ENCODE data around the gene AP2M1. TPM values are rescaled to one million over a fixed set of nuclear protein-coding genes. Genes with fewer than 3 reads are reported as not detected.

The AP2M1 gene
- polyA plus RNA-seq, 1 donor from 2014 or later, result 551 TPM

DNA sequence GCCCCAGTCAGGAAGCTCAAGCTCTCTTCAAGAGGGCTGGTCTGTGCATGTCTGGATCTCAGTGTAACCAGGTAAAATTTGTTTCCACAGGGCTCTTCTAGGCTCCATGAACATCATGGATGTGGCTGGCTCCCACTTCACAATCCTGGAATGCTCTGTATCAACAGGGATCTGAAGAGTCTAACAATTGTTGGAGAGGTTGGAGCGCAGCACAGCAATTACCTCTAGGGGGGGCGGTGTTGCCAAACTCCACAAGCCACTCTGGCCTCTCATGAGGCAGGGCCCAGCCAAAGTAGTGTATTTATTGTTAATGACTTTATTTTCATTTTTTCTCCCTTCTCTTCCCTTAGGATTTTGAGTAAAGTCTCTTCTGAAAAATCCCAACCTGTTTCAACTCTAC is 45.6 kb upstream of the AP2M1 start:
- no peak overlapping the region for H3K4me3 ChIP-seq (ENCODE audit: low read length)

DNA sequence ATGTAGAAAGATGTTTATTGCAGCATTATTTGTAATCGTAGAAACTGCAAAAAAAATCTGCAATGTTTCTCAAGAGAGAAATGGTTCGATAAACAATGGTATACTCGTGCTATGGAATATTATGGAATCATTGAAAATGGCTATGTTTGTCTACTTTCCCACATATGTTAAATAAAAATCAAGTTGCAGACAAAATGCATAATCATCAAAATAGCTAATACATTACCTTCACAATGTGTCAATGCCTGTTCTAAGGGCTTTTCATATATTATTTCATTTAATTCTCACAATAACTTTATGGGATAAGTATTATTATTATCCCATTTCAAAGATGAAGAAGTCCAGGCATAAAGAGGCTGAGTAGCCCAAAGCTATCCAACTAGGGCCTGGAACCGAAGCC is 41.7 kb upstream of the AP2M1 start:
- TF ChIP-seq, protein P1, sequence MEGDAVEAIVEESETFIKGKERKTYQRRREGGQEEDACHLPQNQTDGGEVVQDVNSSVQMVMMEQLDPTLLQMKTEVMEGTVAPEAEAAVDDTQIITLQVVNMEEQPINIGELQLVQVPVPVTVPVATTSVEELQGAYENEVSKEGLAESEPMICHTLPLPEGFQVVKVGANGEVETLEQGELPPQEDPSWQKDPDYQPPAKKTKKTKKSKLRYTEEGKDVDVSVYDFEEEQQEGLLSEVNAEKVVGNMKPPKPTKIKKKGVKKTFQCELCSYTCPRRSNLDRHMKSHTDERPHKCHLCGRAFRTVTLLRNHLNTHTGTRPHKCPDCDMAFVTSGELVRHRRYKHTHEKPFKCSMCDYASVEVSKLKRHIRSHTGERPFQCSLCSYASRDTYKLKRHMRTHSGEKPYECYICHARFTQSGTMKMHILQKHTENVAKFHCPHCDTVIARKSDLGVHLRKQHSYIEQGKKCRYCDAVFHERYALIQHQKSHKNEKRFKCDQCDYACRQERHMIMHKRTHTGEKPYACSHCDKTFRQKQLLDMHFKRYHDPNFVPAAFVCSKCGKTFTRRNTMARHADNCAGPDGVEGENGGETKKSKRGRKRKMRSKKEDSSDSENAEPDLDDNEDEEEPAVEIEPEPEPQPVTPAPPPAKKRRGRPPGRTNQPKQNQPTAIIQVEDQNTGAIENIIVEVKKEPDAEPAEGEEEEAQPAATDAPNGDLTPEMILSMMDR (IDR thresholded peaks at IDR 0.05; ENCODE audit: poor library complexity, severe bottlenecking), result no peak
- no peak for TF ChIP-seq MXI1 (conservative IDR thresholded peaks at IDR 0.05; ENCODE audit: poor library complexity, severe bottlenecking)
- TF ChIP-seq SMC3 (conservative IDR thresholded peaks at IDR 0.05; ENCODE audit: poor library complexity), result no peak
- TF ChIP-seq TAF1 (IDR thresholded peaks at IDR 0.05; ENCODE audit: low read depth), result no peak
- no peak for TF ChIP-seq POLR2AphosphoS5 (IDR thresholded peaks at IDR 0.05)
- TF ChIP-seq EP300 (conservative IDR thresholded peaks at IDR 0.05; ENCODE audit: poor library complexity, severe bottlenecking), result no peak
- no peak for TF ChIP-seq RAD21 (conservative IDR thresholded peaks at IDR 0.05)
- TF ChIP-seq, protein P2, sequence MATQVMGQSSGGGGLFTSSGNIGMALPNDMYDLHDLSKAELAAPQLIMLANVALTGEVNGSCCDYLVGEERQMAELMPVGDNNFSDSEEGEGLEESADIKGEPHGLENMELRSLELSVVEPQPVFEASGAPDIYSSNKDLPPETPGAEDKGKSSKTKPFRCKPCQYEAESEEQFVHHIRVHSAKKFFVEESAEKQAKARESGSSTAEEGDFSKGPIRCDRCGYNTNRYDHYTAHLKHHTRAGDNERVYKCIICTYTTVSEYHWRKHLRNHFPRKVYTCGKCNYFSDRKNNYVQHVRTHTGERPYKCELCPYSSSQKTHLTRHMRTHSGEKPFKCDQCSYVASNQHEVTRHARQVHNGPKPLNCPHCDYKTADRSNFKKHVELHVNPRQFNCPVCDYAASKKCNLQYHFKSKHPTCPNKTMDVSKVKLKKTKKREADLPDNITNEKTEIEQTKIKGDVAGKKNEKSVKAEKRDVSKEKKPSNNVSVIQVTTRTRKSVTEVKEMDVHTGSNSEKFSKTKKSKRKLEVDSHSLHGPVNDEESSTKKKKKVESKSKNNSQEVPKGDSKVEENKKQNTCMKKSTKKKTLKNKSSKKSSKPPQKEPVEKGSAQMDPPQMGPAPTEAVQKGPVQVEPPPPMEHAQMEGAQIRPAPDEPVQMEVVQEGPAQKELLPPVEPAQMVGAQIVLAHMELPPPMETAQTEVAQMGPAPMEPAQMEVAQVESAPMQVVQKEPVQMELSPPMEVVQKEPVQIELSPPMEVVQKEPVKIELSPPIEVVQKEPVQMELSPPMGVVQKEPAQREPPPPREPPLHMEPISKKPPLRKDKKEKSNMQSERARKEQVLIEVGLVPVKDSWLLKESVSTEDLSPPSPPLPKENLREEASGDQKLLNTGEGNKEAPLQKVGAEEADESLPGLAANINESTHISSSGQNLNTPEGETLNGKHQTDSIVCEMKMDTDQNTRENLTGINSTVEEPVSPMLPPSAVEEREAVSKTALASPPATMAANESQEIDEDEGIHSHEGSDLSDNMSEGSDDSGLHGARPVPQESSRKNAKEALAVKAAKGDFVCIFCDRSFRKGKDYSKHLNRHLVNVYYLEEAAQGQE (IDR thresholded peaks at IDR 0.05; ENCODE audit: borderline replicate concordance), result no peak
- no peak for TF ChIP-seq EZH2 (IDR thresholded peaks at IDR 0.05; ENCODE audit: borderline replicate concordance, insufficient read depth, low read length, poor library complexity, severe bottlenecking)
- H3K9ac ChIP-seq (ENCODE audit: low read length), result no peak overlapping the region
- peaks cover 22% of the 10 kb centered on the region for H3K79me2 ChIP-seq (replicated peaks; ENCODE audit: insufficient read depth, low read length)
- no peak overlapping the region for H3K4me2 ChIP-seq (ENCODE audit: low read length)
- H3K9me3 ChIP-seq (ENCODE audit: low read length), result no peaks in the 10 kb centered on the region
- H2AFZ ChIP-seq (ENCODE audit: low read depth, low read length), result no peak overlapping the region
- H3K36me3 ChIP-seq (ENCODE audit: insufficient read depth, low read length), result no peaks in the 10 kb centered on the region
- H3F3A ChIP-seq (ENCODE audit: insufficient read depth, low read length, poor library complexity, severe bottlenecking), result peaks cover 3% of the 10 kb centered on the region
- H3K27me3 ChIP-seq (ENCODE audit: insufficient read depth, low read depth, low read length), result no peaks in the 10 kb centered on the region
- H3K27ac ChIP-seq (ENCODE audit: low read length), result no peak overlapping the region
- H3K9me2 ChIP-seq (ENCODE audit: insufficient read depth, low read length), result no peaks in the 10 kb centered on the region
- no peak overlapping the region for H3K4me3 ChIP-seq (ENCODE audit: low read length)
- no peaks in the 10 kb centered on the region for H4K20me1 ChIP-seq (ENCODE audit: insufficient read depth)

More for the DNA sequence above, 45.6 kb upstream of the AP2M1 start:
- Histone ChIP-seq H3K79me2 (replicated peaks; ENCODE audit: insufficient read depth, low read length) (no peaks in the 10 kb centered on the region), H3K36me3 (ENCODE audit: insufficient read depth, low read length) (no peaks in the 10 kb centered on the region), H3K9me3 (ENCODE audit: low read length) (no peaks in the 10 kb centered on the region), H3K9me2 (ENCODE audit: insufficient read depth, low read length) (no peaks in the 10 kb centered on the region), H3K9ac (ENCODE audit: low read length) (no peak overlapping the region), H3F3A (ENCODE audit: insufficient read depth, low read length, poor library complexity, severe bottlenecking) (no peaks in the 10 kb centered on the region), H2AFZ (ENCODE audit: low read depth, low read length) (no peak overlapping the region), H3K4me2 (ENCODE audit: low read length) (no peak overlapping the region), H3K27me3 (ENCODE audit: insufficient read depth, low read depth, low read length) (no peaks in the 10 kb centered on the region), H4K20me1 (ENCODE audit: insufficient read depth) (no peaks in the 10 kb centered on the region), H3K27ac (ENCODE audit: low read length) (no peak overlapping the region)
- TF ChIP-seq TAF1 (IDR thresholded peaks at IDR 0.05; ENCODE audit: low read depth) (no peak), MXI1 (conservative IDR thresholded peaks at IDR 0.05; ENCODE audit: poor library complexity, severe bottlenecking) (no peak)
